HT1080 (cell line): ENCODE results near the gene LPCAT3. TPM values are rescaled to one million over a fixed set of nuclear protein-coding genes. Genes with fewer than 3 reads are reported as not detected.
A peak's percentile ranks its signal among the peaks of the same experiment; 100 is the strongest.

ENCODE experiments used
- DNase-seq: peaks from one replicate; pipeline ENCODE4 v3.0.0-alpha.2; 2015; ENCODE audit warnings: low read depth
- total RNA-seq: library from RNA; depleted of rRNA; stranded (reverse); fragments of >200 nt; shearing (Covaris generic); gene quantifications from 2 replicates; pipeline ENCODE4 v1.2.3, GENCODE V29; 2014

LPCAT3 gene
- total RNA-seq, 1 experiment from 2014 or later, result 9.6 TPM

DNA sequence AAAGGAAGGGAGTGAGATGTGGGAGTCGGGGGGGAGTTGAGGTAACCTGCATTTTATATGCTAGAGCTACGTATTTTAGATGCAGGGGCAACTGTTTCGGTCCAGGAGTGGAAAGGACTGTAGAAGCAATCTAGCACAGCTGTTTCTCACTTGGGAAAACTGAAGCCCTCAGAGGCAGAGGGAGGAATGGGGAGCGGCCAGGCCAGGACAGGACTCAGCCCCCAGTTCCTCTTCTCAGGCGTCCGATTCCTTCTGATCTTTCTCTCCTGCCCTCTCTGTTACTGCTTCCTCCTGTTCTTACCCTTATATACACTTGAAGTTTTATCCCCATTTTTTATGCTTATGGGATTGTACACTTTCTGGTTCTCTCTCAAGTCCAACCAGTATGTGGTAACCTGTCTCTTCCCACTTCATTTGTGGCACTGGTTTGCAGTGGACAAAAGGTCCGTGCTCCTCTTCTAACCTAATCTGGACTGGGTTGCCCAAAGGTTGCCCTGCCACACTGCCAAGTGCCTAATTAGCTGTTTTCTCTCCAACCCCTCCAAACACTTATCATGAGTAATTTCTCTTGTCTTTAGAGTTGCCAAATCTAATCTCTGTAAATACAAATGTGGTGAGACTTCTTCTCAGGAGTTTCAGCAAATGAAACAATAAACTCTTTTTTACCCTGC, 16.2 kb downstream of the LPCAT3 start:
- DNase-seq, result no peak

DNA sequence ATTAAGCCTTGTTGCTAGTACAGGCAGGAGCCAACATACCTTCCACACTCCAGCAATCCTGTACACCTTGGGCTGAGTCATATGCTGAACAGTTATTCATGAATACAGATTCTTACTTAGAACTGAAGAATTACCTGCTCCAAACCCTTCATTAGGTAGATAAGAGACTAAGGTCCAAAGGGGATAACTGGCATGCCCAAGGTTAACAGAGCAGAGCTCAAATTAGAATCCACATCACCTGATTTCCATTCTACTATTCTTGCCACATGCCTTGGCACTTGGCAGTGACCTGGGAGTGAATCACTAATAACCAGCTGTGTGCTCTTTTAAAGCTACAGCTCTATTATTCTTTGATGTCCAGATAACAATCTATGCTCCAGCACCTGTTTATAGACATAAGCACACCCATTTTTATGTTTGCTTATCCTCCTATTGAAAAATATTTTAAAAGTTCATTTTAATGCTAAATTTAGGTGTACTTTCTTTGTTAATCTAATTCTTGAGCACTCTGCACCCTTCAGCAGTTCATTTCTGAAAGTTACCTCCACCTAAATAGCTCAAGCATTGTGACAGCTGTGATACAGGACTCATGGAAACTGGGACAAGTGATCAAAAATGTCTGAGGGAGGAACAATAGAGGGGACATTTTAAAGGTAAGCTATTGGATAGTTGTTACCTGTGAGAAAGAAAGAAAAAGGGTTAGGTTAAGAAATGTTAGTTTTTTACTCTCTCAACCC, 19.4 kb downstream of the LPCAT3 start:
- DNase-seq, result no peak

DNA sequence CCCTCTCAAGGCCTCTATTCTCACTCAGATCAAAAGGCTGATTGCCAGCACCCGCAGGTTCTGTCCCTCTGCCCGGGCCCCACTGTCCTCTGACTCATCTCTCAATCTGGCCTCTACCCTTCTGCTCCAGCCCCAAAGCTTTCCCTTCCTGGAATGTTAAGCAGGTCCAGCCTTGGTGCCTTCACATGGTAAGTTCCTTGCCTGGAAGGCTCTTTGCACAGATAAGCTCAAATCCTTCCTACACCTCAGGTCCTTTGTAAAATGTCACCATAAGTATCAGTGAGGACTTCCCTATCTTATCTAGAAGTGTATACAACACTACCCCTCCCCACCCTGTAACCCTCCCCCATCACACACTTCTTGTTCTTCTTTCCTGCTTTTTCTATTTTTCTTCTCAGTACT, 22.2 kb downstream of the LPCAT3 start:
- DNase-seq, result peak; percentile 55

DNA sequence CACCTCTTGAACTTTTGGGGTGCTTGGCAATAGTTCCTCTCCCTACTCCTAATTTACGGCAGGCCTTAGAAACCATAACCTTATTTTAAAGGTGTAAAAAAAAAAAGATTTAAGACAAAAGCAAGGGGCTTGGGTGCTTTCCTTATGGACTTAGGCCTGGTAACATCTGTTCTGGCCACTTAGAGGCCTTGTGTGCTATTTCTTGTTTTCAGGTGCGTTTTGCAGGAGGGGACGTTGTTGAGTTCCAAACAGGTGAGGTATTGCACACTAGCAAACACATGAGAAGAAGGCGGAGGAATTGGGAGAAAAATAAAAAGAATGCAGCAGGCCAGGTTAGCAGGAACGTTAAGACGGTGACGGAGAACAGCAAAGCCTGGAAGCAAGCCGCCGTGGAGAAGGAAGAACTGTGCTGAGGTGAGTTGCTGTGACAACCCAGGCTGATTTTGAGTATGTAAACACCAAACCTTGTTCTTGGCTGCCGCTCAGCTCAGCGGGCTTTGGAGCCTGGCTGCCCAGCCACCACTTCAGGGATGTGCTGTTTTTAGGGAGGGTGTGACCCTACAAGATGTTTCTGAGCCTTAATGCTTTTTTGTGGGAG, 30.2 kb downstream of the LPCAT3 start:
- no peak for DNase-seq

DNA sequence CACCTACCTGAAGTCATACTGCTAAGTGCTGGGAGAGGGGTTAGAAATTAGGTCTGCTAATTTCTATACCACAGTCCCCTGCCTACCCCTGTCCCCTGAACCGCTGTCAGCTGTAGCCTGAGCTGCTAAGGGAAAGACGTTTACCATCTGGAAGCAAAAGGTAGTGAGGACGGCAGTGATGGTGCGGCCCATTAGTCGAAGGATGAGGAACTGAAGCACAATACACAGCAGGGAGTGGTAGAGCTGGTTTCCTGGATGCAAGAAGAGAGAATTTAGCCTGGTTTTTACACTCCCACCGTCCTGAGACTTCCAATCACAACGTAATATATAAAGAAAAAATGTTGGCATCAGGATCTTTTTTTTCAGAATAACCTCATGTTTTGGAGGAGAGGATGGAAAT, 35.7 kb downstream of the LPCAT3 start:
- DNase-seq, result no peak

DNA sequence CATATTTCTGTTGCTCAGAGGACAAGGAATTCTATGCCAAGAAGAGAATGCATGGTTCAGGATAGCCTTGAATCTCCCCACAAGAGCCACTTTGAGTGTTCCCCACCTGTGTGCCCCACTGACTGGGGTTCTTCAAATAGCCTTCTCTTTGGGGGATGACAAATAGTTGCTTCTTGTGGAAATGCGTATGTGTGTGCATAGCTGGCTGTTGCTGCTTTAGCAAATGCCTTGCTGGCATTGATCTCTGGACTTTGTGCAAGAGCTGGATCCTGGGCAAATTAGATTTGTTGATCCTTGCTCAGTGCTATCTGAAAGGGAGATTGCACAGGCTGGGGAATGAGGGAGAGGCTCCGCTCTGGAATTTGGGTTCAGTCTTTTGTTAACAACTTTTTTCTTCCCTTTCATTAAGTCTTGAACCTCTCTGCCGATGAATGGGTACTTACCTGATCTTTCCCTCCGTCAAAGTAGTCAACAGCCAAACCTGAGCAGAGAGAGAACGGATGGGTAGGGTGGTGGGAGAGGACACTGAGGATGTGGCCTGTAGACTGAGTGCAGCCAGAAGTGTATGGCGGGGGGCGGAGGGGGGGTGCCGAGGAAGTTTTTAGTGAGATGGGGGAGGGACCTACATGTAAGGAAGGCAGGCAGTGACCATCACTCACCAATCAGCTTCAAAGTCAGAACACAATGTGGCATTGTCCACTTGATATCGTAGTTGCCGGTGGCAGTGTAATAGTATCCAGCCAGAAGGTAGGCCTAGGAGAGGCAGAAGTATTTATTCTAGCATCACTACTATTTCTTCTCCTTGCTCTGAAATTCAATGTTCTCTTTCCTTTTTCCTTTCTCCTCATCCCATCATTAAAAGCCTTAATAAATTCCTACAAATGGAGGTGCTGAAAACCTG, 36.9 kb downstream of the LPCAT3 start:
- DNase-seq, result no peak

DNA sequence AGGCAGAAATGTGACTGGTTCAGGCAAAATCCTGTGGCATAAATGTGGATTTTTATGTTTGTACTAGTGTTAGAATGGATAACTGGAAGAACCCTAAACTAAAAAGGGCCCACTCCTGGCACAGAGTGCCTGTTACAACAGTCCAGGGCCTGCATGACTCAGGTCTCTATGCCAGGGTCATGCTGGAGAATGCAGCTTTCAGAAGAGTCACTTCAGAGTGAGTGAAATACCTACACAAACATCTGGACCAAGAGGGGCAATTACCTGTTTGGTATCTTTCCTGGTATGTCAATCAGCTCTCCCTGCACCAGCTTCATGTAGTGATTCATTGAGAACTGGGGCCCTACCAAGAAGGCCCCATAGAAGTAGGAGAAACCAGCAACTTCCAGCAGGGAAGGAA, 37.5 kb downstream of the LPCAT3 start:
- DNase-seq, result no peak

DNA sequence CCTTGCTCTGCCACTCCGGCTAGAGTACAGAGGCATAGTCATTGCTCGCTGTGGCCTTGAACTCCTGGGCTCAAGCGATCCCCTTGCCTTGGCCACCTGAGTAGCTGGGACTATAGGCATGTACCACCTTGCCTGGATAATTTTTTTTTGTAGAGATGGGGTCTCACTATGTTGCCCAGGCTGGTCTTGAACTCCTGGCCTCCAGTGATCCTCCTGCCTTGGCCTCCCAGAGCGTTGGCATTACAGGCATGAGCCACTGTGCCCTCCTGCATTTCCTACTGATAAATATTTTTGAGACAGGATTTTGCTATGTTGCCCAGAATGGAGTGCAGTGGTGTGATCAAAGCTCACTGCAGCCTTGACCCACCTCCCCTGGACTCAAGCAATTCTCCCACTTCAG, 38.2 kb downstream of the LPCAT3 start:
- DNase-seq, result no peak

DNA sequence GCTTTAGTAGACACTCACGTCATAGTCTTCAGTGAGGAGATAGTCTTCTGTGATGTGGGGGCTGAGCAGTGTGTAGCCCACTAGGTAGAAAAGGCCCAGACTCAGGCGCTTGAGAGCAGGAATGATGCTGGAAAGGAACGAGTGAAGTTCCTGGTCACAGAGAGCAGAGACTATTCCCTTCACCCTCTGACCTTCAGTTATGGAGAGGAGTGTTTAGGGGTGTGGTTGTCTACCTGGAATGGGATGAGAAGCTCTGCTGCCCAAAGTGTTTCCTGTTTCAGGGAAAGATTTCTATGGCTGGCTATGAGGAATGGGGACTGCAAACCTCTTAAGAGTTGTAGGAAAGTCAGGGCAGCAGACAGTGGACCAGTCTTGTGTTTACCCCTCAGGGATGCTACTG, 38.8 kb downstream of the LPCAT3 start:
- no peak for DNase-seq

DNA sequence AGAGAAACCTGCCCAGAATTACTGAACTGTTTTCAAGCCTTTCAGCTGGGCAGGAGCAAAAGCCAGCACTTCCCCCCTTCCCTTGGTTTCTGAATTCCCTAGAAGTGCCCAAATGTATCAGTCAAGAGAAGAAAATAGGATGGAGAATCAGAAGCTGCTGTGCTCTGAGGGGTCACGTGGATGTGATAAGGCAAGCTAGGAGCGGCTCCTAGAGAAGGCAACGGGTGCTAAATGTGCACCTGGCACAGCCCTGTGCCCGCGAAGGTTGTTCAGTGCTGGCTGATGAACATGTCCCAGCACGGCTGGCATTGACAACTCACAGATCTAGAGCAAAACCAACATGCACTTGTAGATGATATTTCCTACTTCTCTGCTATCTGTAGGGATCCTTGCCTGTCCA, 39.3 kb downstream of the LPCAT3 start:
- no peak for DNase-seq

DNA sequence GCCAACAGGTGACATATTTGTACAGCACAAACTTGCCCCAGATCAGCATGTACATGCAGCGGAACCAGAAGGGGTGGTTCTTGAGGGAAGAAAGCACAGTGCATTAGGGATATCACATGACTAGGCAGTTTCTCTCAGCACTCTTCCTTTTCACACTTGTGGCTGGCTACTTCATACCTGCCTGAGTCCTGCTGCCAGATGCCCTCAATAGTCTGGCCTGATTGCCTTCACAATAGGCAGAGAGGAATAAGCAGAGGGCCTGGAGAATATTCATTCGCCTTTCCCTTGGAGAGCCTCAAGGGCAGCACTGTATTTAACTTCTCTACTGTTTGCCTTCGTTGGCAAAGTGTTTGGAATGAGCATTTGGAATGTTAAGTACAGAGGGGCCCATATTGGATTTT, 39.7 kb downstream of the LPCAT3 start:
- DNase-seq, result no peak

DNA sequence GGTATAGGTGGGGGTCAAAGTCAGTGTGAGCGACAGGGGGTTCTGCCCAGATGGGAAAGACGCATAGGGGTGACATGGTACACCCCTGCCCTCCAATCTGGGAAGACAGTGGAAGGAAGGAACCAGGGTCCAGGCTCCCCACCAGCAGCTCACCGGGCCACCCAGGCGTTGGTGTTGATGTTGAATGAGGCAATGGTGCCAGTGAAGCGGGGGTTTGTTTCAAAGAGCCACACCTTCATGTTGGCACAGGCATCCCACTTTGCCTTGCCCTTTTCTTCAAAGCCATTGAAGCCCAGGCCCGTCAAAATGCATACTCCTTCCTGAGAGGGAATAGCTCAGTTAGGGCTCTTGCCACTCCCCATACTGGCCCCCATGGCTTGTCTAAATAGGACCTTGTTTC, 40.1 kb downstream of the LPCAT3 start:
- no peak for DNase-seq

DNA sequence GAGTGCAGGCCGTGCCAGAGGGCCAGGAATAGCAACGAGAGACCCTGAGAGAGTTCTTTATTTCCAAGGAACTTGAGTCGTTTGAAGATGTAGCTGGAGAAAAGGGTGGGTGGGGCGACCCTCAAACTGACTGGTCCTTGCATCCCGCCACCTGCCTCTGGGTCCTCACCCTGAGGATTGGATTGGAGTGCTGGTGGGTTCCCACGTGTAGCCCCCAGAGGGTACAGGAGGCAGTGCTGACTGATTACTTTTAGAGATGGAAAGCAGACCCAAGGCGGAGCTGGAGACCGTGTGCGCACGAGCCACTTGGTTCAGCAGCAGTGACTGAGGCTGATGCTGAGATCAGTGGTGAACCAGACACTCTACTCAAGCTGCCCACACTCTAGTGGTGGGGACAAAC, 40.6 kb downstream of the LPCAT3 start:
- DNase-seq, result no peak

DNA sequence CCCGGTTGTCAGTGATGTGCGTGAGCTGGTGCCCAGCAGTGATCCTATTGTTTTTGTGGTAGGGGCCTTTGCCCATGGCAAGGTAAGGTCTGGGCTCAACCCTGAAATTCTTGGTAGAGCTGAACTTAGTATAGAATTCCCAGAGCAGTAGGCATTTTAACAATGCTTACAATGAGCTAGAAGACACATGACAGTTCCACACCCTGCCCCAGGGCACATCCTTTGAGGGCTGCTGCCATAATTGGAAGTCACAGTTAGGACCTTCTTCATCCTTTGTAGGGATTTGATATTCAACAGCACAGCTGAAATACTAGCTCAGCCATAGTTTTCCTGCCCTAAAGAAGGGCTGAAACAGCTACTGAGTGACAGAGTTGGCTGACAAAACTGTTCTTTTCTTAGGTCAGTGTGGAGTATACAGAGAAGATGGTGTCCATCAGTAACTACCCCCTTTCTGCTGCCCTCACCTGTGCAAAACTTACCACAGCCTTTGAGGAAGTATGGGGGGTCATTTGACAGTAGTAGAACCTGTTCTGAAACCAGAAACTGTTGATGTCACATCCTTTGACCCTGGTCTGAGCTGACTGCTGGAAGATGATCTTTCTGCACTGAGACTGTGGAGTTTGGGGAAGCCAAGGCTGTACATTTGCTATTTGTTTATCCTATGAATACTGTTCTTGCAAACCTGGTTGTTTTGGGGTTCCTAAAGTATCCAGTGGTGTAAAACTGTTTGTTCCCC, 42.8 kb downstream of the LPCAT3 start:
- no peak for DNase-seq

DNA sequence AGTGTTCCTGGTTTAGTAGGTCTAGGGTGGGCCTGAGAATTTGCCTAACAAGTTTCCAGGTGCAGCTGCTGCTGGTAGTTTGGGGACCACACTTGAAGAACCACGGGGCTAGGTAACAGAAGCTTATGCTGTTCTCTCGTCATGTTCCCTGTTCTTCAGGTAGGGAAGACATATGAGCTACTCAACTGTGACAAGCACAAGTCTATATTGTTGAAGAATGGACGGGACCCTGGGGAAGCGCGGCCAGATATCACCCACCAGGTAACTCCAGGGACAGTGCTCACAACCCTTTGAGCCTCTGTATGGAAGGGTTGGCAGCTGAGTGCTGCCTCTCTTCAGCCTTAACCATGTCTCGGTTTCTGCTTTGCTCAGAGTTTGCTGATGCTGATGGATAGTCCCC, 44.1 kb downstream of the LPCAT3 start:
- no peak for DNase-seq

DNA sequence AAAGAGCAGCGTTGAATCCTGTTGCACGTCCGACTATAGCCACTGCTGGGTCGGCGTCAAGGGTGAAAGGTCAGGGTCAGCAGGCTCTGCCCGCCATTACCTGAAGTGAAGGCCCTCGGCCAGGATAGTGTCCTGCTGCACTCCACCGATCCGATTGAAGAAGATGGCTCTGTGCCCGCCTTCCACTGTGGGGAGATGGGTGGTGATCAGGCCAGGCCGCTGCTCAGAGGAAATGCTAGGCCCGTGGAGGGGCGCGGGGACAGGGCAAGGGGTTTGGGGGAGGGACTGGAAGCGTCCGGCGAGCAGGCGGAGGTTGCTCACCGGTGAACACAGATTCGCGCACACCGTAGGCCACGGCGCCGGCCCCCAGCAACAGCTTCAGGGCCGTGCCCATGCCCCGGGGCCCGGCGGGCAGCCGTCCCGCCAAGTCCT, 48.2 kb downstream of the LPCAT3 start:
- DNase-seq, result no peak

DNA sequence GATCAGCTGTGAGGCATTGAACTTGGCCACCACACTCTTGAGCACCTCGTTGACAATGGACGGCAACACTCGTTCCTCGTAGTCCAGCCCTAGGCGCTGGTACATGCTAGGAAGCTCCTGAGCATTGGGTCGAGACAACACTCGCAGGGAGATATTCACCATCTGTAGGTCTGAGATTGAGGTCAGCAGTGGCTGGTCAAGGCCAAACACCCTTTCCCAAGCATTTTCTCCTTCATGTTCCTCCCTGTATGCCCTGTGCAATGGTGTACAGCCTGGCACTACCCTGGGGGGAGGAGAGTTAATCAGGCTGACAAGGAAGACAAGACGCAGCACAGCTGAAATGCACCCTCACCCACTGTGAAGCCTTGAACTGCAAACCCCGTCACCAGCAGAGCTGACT, 49.9 kb downstream of the LPCAT3 start:
- DNase-seq, result no peak

DNA sequence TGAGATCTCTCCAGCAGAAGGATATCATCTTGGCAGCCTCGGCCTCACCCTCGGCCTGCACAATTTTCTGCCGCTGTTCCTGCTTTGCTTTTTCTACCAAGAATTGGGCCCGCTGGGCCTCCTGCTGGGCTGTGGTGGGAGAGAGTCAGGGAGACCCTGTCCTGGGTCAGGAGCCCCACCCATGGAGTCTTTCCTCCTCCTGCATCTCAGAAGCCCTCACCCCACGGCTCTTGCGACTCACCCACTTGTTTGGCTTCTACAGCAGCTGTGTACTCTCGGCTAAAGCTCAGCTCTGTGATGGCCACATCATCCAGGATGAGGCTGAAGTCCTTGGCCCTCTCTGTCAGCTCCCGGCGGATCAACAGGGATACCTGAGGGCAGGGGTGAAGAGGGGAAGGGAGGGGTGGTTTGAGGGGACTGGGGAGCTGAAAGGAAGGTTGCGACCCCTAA, 50.6 kb downstream of the LPCAT3 start:
- no peak for DNase-seq

DNA sequence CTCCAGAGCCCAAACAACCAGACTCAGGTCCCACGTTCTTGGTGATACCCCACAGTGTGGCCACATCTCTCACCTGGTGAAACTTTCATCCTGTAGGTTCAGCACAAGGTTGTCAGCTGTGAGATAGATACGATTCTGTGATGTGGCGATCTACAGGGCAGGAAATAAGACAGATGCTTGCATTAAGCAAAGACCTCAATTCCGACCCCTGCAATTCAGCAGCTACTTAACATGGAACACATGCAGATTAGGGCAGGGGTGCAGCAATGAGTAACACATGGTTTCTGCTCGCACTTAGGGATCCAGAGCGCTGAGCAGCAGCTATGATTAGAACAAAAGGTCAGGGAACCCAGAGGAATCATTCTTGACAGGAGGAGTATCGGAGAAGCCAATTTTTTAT, 51.9 kb downstream of the LPCAT3 start:
- no peak for DNase-seq

DNA sequence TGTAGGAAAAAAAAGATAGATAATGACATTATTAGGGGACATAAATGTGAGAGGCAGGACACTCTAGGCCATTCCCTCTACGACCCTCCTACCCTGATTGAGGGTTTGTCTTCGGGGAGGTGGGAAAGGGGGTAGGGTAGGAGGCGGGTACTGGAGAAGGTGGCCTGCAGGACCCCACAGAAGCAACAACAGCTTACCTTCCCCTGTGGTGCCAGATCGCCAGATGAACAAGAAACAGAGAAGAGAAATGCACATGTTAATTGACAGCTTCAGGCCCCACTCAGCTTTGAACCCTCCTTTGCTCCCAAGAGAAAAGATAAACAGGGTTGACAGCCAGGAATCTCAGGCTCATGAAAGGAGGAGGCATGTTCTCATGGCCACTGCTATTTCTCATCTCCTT, 52.6 kb downstream of the LPCAT3 start:
- no peak for DNase-seq
